Testis (tissue), 2 donors: Measurements from ENCODE around the gene STXBP1.

Source experiments
- POLR2A ChIP-seq: fragments of 450-650 bp; IDR thresholded peaks from one replicate; pipeline ENCODE4 v1.6.1; 2017; ENCODE audit warnings: antibody characterized with exemption, mild to moderate bottlenecking, moderate library complexity
- TF ChIP-seq, protein P1 (sequence below), 3 experiments: fragments of 450-650 bp in 2 of 3; fragments of 200-600 bp in 1 of 3; sonication (generic) in 1 of 3; IDR thresholded peaks; one replicate each; pipeline ENCODE4 v1.5.1; 2016 to 2019; ENCODE audit warnings: antibody characterized with exemption in 3 of 3, mild to moderate bottlenecking in 2 of 3, moderate library complexity in 1 of 3

GRCh38 chr9:127698386-127698785, 86.3 kb downstream of the STXBP1 start:
- TF ChIP-seq, protein P1, sequence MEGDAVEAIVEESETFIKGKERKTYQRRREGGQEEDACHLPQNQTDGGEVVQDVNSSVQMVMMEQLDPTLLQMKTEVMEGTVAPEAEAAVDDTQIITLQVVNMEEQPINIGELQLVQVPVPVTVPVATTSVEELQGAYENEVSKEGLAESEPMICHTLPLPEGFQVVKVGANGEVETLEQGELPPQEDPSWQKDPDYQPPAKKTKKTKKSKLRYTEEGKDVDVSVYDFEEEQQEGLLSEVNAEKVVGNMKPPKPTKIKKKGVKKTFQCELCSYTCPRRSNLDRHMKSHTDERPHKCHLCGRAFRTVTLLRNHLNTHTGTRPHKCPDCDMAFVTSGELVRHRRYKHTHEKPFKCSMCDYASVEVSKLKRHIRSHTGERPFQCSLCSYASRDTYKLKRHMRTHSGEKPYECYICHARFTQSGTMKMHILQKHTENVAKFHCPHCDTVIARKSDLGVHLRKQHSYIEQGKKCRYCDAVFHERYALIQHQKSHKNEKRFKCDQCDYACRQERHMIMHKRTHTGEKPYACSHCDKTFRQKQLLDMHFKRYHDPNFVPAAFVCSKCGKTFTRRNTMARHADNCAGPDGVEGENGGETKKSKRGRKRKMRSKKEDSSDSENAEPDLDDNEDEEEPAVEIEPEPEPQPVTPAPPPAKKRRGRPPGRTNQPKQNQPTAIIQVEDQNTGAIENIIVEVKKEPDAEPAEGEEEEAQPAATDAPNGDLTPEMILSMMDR (IDR thresholded peaks at IDR 0.05), result no peak
- TF ChIP-seq POLR2A, result no peak
